ENCODE measurements around the gene FLNB. TPM values are rescaled to one million over a fixed set of nuclear protein-coding genes. Genes with fewer than 3 reads are reported as not detected.

The FLNB gene
- total and polyA plus RNA-seq, 2 experiments from 2014 or later: 69.4 to 172 TPM

DNA sequence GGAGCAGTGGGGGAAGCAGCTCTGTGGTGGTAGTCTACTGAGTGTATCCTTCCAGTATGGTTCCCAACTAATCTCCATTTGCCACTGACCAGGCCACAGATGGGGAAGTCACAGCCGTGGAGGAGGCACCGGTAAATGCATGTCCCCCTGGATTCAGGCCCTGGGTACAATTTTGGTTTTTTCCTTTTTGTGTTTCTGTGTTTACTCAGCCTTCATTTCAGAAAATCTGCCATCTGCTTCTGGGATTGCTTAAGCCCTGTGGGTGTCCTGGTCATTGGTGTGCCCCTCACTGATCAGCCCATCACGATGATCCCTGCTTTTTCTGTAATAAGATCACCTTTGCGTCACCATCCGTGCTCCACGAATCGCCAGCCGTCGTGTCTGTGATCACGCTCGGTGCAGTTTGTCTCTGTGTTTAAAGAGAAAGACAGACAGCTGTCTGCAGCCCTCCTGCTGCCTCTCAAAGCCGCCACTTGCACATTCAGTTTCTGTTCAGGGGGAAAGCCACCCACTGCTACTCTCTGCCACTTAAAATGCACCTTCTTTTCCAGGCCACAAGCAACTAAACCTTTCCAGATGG is 133.6 kb downstream of the FLNB start:
- Histone ChIP-seq H3K4me1 (ENCODE audit: insufficient read depth) (no peaks in the 10 kb centered on the region), H3K4me3 (no peak overlapping the region), H3K9me2 (replicated peaks; ENCODE audit: insufficient read depth) (no peaks in the 10 kb centered on the region), H3K27me3 (no peaks in the 10 kb centered on the region), H3K36me3 (replicated peaks; ENCODE audit: insufficient read depth, low read depth) (peaks cover 12% of the 10 kb centered on the region), H3K79me2 (no peaks in the 10 kb centered on the region), H3K27ac (no peak overlapping the region), H3K4me2 (no peak overlapping the region), H2AFZ (no peak overlapping the region), H3K9me3 (ENCODE audit: low read depth) (no peaks in the 10 kb centered on the region), H4K20me1 (ENCODE audit: insufficient read depth, poor library complexity, severe bottlenecking) (no peaks in the 10 kb centered on the region)
- DNase-seq (ENCODE audit: low spot score): no peak
- TF ChIP-seq EZH2 (IDR thresholded peaks at IDR 0.05; ENCODE audit: borderline replicate concordance) (no peak), CTCF (IDR thresholded peaks at IDR 0.05; ENCODE audit: poor library complexity) (no peak), EZH2phosphoT487 (IDR thresholded peaks at IDR 0.05; ENCODE audit: low read depth, severe bottlenecking, unreplicated experiment) (no peak)
- 95% methylated on average over 12 of the region's 12 CpGs for WGBS (ENCODE audit: low lambda C conversion rate, missing lambda C conversion rate)

- TF ChIP-seq EZH2 (IDR thresholded peaks at IDR 0.05; ENCODE audit: borderline replicate concordance) (no peak), EZH2phosphoT487 (IDR thresholded peaks at IDR 0.05; ENCODE audit: low read depth, severe bottlenecking, unreplicated experiment) (no peak), CTCF (IDR thresholded peaks at IDR 0.05; ENCODE audit: poor library complexity) (no peak)
- no peak for DNase-seq (ENCODE audit: low spot score)
- no peaks in the 10 kb centered on the region for H3K4me1 ChIP-seq (ENCODE audit: insufficient read depth)
- no peaks in the 10 kb centered on the region for H4K20me1 ChIP-seq (ENCODE audit: insufficient read depth, poor library complexity, severe bottlenecking)
- 89% methylated on average over 9 of the region's 9 CpGs for WGBS (ENCODE audit: low lambda C conversion rate, missing lambda C conversion rate)
- no peak overlapping the region for H3K4me2 ChIP-seq
- peaks cover 3% of the 10 kb centered on the region for H3K36me3 ChIP-seq (replicated peaks; ENCODE audit: insufficient read depth, low read depth)
- no peaks in the 10 kb centered on the region for H3K27me3 ChIP-seq
- no peaks in the 10 kb centered on the region for H3K9me3 ChIP-seq (ENCODE audit: low read depth)
- H3K79me2 ChIP-seq: no peaks in the 10 kb centered on the region
- H3K4me3 ChIP-seq: no peak overlapping the region
- no peaks in the 10 kb centered on the region for H3K9me2 ChIP-seq (replicated peaks; ENCODE audit: insufficient read depth)
- H3K27ac ChIP-seq: no peak overlapping the region
- no peak overlapping the region for H2AFZ ChIP-seq
Observed at GRCh38 chr3:58143417-58144055, 135.3 kb downstream of the FLNB start.

DNA sequence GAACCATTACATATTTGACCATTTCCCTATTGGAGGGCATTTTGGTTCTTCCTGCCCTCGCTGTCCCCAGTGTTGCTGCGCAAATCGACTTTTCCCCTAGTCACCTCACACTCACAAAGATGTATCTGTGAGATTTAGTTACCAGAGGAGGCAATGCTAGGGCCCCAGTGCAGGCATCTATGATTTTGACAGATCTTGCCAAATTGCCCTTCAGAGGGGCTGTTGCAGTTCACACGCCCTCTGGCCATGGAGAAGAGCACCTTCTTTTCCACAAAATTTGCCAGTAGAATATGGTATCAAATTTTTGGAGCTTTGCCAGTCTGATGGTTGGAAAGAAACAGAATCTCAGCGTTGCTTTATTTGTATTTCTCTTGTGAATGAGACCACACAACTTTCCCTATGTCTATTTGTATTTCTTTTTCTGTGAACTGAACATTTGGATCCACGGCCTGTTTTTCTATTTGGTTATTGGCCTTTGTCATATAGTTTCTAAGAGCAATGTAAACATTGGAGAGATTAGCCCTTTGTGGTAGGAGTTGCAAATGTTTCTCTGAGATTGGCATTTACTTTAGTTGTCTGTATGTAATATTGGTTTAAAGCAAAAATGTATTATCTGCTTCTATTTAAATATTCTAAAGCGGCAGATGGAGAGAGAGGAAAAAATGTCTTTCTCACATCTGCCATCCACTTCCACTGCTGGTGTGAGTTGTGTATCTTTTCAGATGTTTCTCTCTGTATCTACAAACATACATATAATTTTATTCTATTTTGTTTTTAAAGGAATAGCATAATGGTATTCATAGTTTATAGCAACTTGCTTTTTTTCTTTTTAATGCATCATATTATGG is 136.5 kb downstream of the FLNB start:
- no peak overlapping the region for H2AFZ ChIP-seq
- H3K27me3 ChIP-seq: no peaks in the 10 kb centered on the region
- H3K36me3 ChIP-seq (replicated peaks; ENCODE audit: insufficient read depth, low read depth): peaks cover 4% of the 10 kb centered on the region
- no peak overlapping the region for H3K4me3 ChIP-seq
- H3K79me2 ChIP-seq: no peaks in the 10 kb centered on the region
- no peak overlapping the region for H3K27ac ChIP-seq
- no peaks in the 10 kb centered on the region for H3K4me1 ChIP-seq (ENCODE audit: insufficient read depth)
- no peak for DNase-seq (ENCODE audit: low spot score)
- H3K9me2 ChIP-seq (replicated peaks; ENCODE audit: insufficient read depth): no peaks in the 10 kb centered on the region
- TF ChIP-seq CTCF (IDR thresholded peaks at IDR 0.05; ENCODE audit: poor library complexity) (no peak), EZH2 (IDR thresholded peaks at IDR 0.05; ENCODE audit: borderline replicate concordance) (no peak)
- no peaks in the 10 kb centered on the region for H3K9me3 ChIP-seq (ENCODE audit: low read depth)
- 72% methylated on average over 7 of the region's 7 CpGs for WGBS (ENCODE audit: low lambda C conversion rate, missing lambda C conversion rate)
- no peak overlapping the region for H3K4me2 ChIP-seq
- no peaks in the 10 kb centered on the region for H4K20me1 ChIP-seq (ENCODE audit: insufficient read depth, poor library complexity, severe bottlenecking)

All from hepatocyte (in vitro differentiated cells).